Naive B cell (primary cell): ENCODE measurements around the gene SCGB2A2. TPM values are rescaled to one million over a fixed set of nuclear protein-coding genes. Genes with fewer than 3 reads are reported as not detected.

Source experiments
- ATAC-seq, 2 donors: fragments of 150-1000 bp; cut with Tn5 transposase; 2 replicates each; pipeline ENCODE4 v1.10.0; 2021; ENCODE audit warnings: low read depth in 2 of 2, mild to moderate bottlenecking in 2 of 2, moderate library complexity in 2 of 2
- DNase-seq: peaks from one replicate; pipeline ENCODE4 v3.0.0; 2022
- H3K27ac Mint-ChIP-seq, 6 donors: one replicate each; pipeline ENCODE4 v1.8.0; 2020 to 2022; ENCODE audit warnings: mild to moderate bottlenecking in 6 of 6, mixed read lengths in 6 of 6, moderate library complexity in 5 of 6, inconsistent platforms in 2 of 6
- H3K27me3 Mint-ChIP-seq, 3 donors: one replicate each; pipeline ENCODE4 v1.8.0; 2021 to 2022; ENCODE audit warnings: mixed read lengths in 3 of 3, mild to moderate bottlenecking in 1 of 3
- H3K36me3 Mint-ChIP-seq, 2 donors: one replicate each; pipeline ENCODE4 v1.8.0; 2020 to 2022; ENCODE audit warnings: mixed read lengths in 2 of 2, inconsistent platforms in 1 of 2, mild to moderate bottlenecking in 1 of 2
- H3K4me1 Mint-ChIP-seq, 3 donors: one replicate each; pipeline ENCODE4 v1.8.0; 2020 to 2022; ENCODE audit warnings: mixed read lengths in 3 of 3, inconsistent platforms in 1 of 3, mild to moderate bottlenecking in 1 of 3, moderate library complexity in 1 of 3
- H3K4me3 Mint-ChIP-seq, 8 donors: one replicate each; pipeline ENCODE4 v1.8.0; 2020 to 2022; ENCODE audit warnings: mild to moderate bottlenecking in 8 of 8, mixed read lengths in 8 of 8, moderate library complexity in 8 of 8, inconsistent platforms in 2 of 8
- H3K9me3 Mint-ChIP-seq, 7 donors: one replicate each; pipeline ENCODE4 v1.8.0; 2020 to 2022; ENCODE audit warnings: mixed read lengths in 7 of 7, mild to moderate bottlenecking in 5 of 7, inconsistent platforms in 2 of 7, moderate library complexity in 1 of 7
- polyA plus RNA-seq, 6 donors: library from polyadenylated mRNA; unstranded; fragments of 300-500 nt; fragmentation: Illumina TruSeq; gene quantifications; one replicate each; pipeline ENCODE4 v1.2.3, GENCODE V29; 2021; ENCODE audit warnings: low read depth in 6 of 6

The SCGB2A2 gene
- polyA plus RNA-seq, 6 donors from 2014 or later: not detected

- Mint-ChIP-seq H3K27me3 (peaks cover 34 to 68% (median 52%) of the 10 kb centered on the region in 3 donors), H3K27ac (no peak overlapping the region), H3K36me3 (peaks cover 0 to 4% of the 10 kb centered on the region in 2 donors), H3K9me3 (peaks cover 0 to 13% (median 5%) of the 10 kb centered on the region in 7 donors), H3K4me1 (no peaks in the 10 kb centered on the region), H3K4me3 (no peak overlapping the region)
- DNase-seq: no peak
- no peak for ATAC-seq
These were observed 9.6 kb upstream of the SCGB2A2 start for GRCh38 chr11:62260261-62260953.

- ATAC-seq (no peak), DNase-seq (no peak)
- H3K9me3 Mint-ChIP-seq: peaks cover 0 to 4% (median 0%) of the 10 kb centered on the region in 7 donors
- peaks cover 32 to 60% (median 32%) of the 10 kb centered on the region in 3 donors for H3K27me3 Mint-ChIP-seq
- no peaks in the 10 kb centered on the region for H3K4me1 Mint-ChIP-seq
- no peak overlapping the region for H3K4me3 Mint-ChIP-seq
- H3K27ac Mint-ChIP-seq: no peak overlapping the region
- peaks cover 0 to 4% of the 10 kb centered on the region in 2 donors for H3K36me3 Mint-ChIP-seq
These were observed 6.0 kb upstream of the SCGB2A2 start for GRCh38 chr11:62264004-62264403.

- H3K27ac Mint-ChIP-seq: no peak overlapping the region
- ATAC-seq: no peak
- no peak for DNase-seq
- no peak overlapping the region for H3K4me3 Mint-ChIP-seq
- no peaks in the 10 kb centered on the region for H3K4me1 Mint-ChIP-seq
- H3K36me3 Mint-ChIP-seq: peaks cover 0 to 4% of the 10 kb centered on the region in 2 donors
- peaks cover 29 to 56% (median 33%) of the 10 kb centered on the region in 3 donors for H3K27me3 Mint-ChIP-seq
- peaks cover 0 to 4% (median 0%) of the 10 kb centered on the region in 7 donors for H3K9me3 Mint-ChIP-seq
These were observed 3.4 kb upstream of the SCGB2A2 start for GRCh38 chr11:62266558-62266957.

GRCh38 chr11:62267050-62267449 is 2.9 kb upstream of the SCGB2A2 start:
- DNase-seq (no peak), ATAC-seq (no peak)
- Mint-ChIP-seq H3K27me3 (peaks cover 30 to 58% (median 33%) of the 10 kb centered on the region in 3 donors), H3K4me1 (no peaks in the 10 kb centered on the region), H3K27ac (no peak overlapping the region), H3K9me3 (peaks cover 0 to 4% (median 0%) of the 10 kb centered on the region in 7 donors), H3K4me3 (no peak overlapping the region), H3K36me3 (peaks cover 0 to 4% of the 10 kb centered on the region in 2 donors)

GRCh38 chr11:62267576-62267975 is 2.4 kb upstream of the SCGB2A2 start:
- H3K36me3 Mint-ChIP-seq: peaks cover 0 to 4% of the 10 kb centered on the region in 2 donors
- no peaks in the 10 kb centered on the region for H3K4me1 Mint-ChIP-seq
- H3K27ac Mint-ChIP-seq: no peak overlapping the region
- peaks cover 0 to 4% (median 0%) of the 10 kb centered on the region in 7 donors for H3K9me3 Mint-ChIP-seq
- ATAC-seq (no peak), DNase-seq (no peak)
- H3K27me3 Mint-ChIP-seq: peaks cover 29 to 57% (median 33%) of the 10 kb centered on the region in 3 donors
- H3K4me3 Mint-ChIP-seq: no peak overlapping the region

GRCh38 chr11:62273284-62273683 is 3.3 kb downstream of the SCGB2A2 start:
- Mint-ChIP-seq H3K4me1 (no peaks in the 10 kb centered on the region), H3K9me3 (peaks cover 0 to 4% (median 0%) of the 10 kb centered on the region in 7 donors), H3K27ac (no peak overlapping the region), H3K36me3 (no peaks in the 10 kb centered on the region), H3K27me3 (peaks cover 24 to 30% (median 27%) of the 10 kb centered on the region in 3 donors), H3K4me3 (peak overlapping the region in 1 of 8 donors; percentile 3)
- DNase-seq: no peak
- ATAC-seq: no peak

- Mint-ChIP-seq H3K4me1 (no peaks in the 10 kb centered on the region), H3K9me3 (peaks cover 0 to 2% (median 0%) of the 10 kb centered on the region in 7 donors), H3K27me3 (peaks cover 18 to 24% (median 22%) of the 10 kb centered on the region in 3 donors), H3K27ac (no peak overlapping the region), H3K4me3 (no peak overlapping the region), H3K36me3 (no peaks in the 10 kb centered on the region)
- DNase-seq (no peak), ATAC-seq (no peak)
These were observed 3.9 kb downstream of the SCGB2A2 start for GRCh38 chr11:62273789-62274275.

GRCh38 chr11:62280452-62280851 is 10.5 kb downstream of the SCGB2A2 start:
- peaks cover 8 to 13% (median 9%) of the 10 kb centered on the region in 3 donors for H3K27me3 Mint-ChIP-seq
- H3K4me3 Mint-ChIP-seq: no peak overlapping the region
- peaks cover 0 to 5% (median 0%) of the 10 kb centered on the region in 7 donors for H3K9me3 Mint-ChIP-seq
- ATAC-seq (no peak), DNase-seq (no peak)
- H3K27ac Mint-ChIP-seq: no peak overlapping the region
- no peaks in the 10 kb centered on the region for H3K4me1 Mint-ChIP-seq
- H3K36me3 Mint-ChIP-seq: no peaks in the 10 kb centered on the region

- peaks cover 0 to 3% (median 0%) of the 10 kb centered on the region in 7 donors for H3K9me3 Mint-ChIP-seq
- H3K27ac Mint-ChIP-seq: peak overlapping the region in 1 of 6 donors; percentile 20
- H3K27me3 Mint-ChIP-seq: peaks cover 27 to 48% (median 30%) of the 10 kb centered on the region in 3 donors
- no peak for DNase-seq
- no peak for ATAC-seq
- no peaks in the 10 kb centered on the region for H3K36me3 Mint-ChIP-seq
- H3K4me1 Mint-ChIP-seq: no peaks in the 10 kb centered on the region
- no peak overlapping the region for H3K4me3 Mint-ChIP-seq
These were observed 25.5 kb downstream of the SCGB2A2 start for GRCh38 chr11:62295504-62295903.

- H3K27me3 Mint-ChIP-seq: peaks cover 23 to 60% (median 30%) of the 10 kb centered on the region in 3 donors
- ATAC-seq (no peak), DNase-seq (no peak)
- no peaks in the 10 kb centered on the region for H3K9me3 Mint-ChIP-seq
- no peaks in the 10 kb centered on the region for H3K36me3 Mint-ChIP-seq
- H3K4me3 Mint-ChIP-seq: no peak within 1 kb of the TSS
- no peaks in the 10 kb centered on the region for H3K4me1 Mint-ChIP-seq
- H3K27ac Mint-ChIP-seq: no peak within 1 kb of the TSS
These were observed 29.0 kb downstream of the SCGB2A2 start, which contains the start of gene SCGB1D4 for GRCh38 chr11:62298975-62299374. Gene SCGB1D4, minus strand, starts transcription at chr11:62299075. Its CDS starts 65 bp downstream, at chr11:62299010.

- Mint-ChIP-seq H3K27ac (no peak overlapping the region), H3K9me3 (peaks cover 0 to 24% (median 16%) of the 10 kb centered on the region in 7 donors), H3K36me3 (no peaks in the 10 kb centered on the region), H3K27me3 (peaks cover 26 to 49% (median 30%) of the 10 kb centered on the region in 3 donors), H3K4me1 (peaks cover 0 to 4% (median 3%) of the 10 kb centered on the region in 3 donors), H3K4me3 (no peak overlapping the region)
- peak; percentile 17 to 35 for ATAC-seq
- DNase-seq: no peak
These were observed 36.3 kb downstream of the SCGB2A2 start for GRCh38 chr11:62306227-62306626.

- Mint-ChIP-seq H3K27me3 (peaks cover 33 to 51% (median 37%) of the 10 kb centered on the region in 3 donors), H3K9me3 (peaks cover 0 to 24% (median 16%) of the 10 kb centered on the region in 7 donors), H3K27ac (no peak overlapping the region), H3K36me3 (no peaks in the 10 kb centered on the region), H3K4me3 (no peak overlapping the region), H3K4me1 (peaks cover 9 to 18% (median 16%) of the 10 kb centered on the region in 3 donors)
- DNase-seq (no peak), ATAC-seq (no peak)
These were observed 38.0 kb downstream of the SCGB2A2 start for GRCh38 chr11:62307950-62308349.

GRCh38 chr11:62309991-62310390 is 40.0 kb downstream of the SCGB2A2 start:
- H3K27me3 Mint-ChIP-seq: peaks cover 36 to 64% (median 45%) of the 10 kb centered on the region in 3 donors
- H3K36me3 Mint-ChIP-seq: no peaks in the 10 kb centered on the region
- peaks cover 9 to 18% (median 16%) of the 10 kb centered on the region in 3 donors for H3K4me1 Mint-ChIP-seq
- ATAC-seq (no peak), DNase-seq (no peak)
- peak overlapping the region in 3 of 8 donors; percentile 34 to 58 (median 55) for H3K4me3 Mint-ChIP-seq
- peaks cover 0 to 24% (median 16%) of the 10 kb centered on the region in 7 donors for H3K9me3 Mint-ChIP-seq
- H3K27ac Mint-ChIP-seq: no peak overlapping the region

- Mint-ChIP-seq H3K4me3 (no peak overlapping the region), H3K27ac (no peak overlapping the region), H3K36me3 (no peaks in the 10 kb centered on the region), H3K27me3 (peaks cover 32 to 60% (median 45%) of the 10 kb centered on the region in 3 donors), H3K9me3 (no peaks in the 10 kb centered on the region), H3K4me1 (peaks cover 9 to 18% (median 16%) of the 10 kb centered on the region in 3 donors)
- no peak for ATAC-seq
- no peak for DNase-seq
These were observed 45.5 kb downstream of the SCGB2A2 start for GRCh38 chr11:62315431-62315830.
